GM12878 (cell line): ENCODE data around the gene SPTBN2. TPM values are rescaled to one million over a fixed set of nuclear protein-coding genes. Genes with fewer than 3 reads are reported as not detected.
A peak's percentile ranks its signal among the peaks of the same experiment; 100 is the strongest.

Experiments used
- ATAC-seq: fragments of 200-7000 bp; cut with Tn5 transposase; 3 replicates; pipeline ENCODE4 v1.9.1; 2020; ENCODE audit warnings: mild to moderate bottlenecking, moderate library complexity
- BruUV-seq: library from RNA; stranded (reverse); fragments of 400-500 nt; replicated peaks from 2 replicates; lab custom pipeline; 2021; lab: Mats Ljungman, UMichigan
- CTCF ChIA-PET: fragments of 300-600 bp; sonication (Branson Sonifier 250); formaldehyde crosslinking; extraction: SDS; loops from one replicate; lab custom pipeline; 2021; ENCODE audit warnings: inconsistent platforms; lab: Yijun Ruan, JAX
- POLR2A ChIA-PET: fragments of 350-600 bp; formaldehyde crosslinking; extraction: SDS; loops from one replicate; lab custom pipeline; 2021; ENCODE audit warnings: inconsistent platforms; lab: Charles Lee
- RAD21 ChIA-PET: fragments of 300-600 bp; sonication (Branson Sonifier 250); formaldehyde crosslinking; loops from one replicate; lab custom pipeline; 2023; ENCODE audit warnings: antibody characterized with exemption; ENCODE audit not compliant: unreplicated experiment; lab: Charles Lee
- SMC1A ChIA-PET: fragments of 300-600 bp; sonication (Branson Sonifier 250); formaldehyde crosslinking; loops from one replicate; lab custom pipeline; 2023; ENCODE audit not compliant: unreplicated experiment, uncharacterized antibody; lab: Charles Lee
- DNase-seq: peaks from one replicate; pipeline ENCODE4 v3.0.0-alpha.2; 2011; ENCODE audit warnings: low read depth, low spot score
- FAIRE-seq: peaks from 3 replicates; lab custom pipeline; 2011; peaks lifted over from hg19 to GRCh38; lab: Jason Lieb, UNC
- H2AFZ ChIP-seq: 2 replicates; pipeline ENCODE4 v1.6.0; 2011; ENCODE audit warnings: low read depth, low read length, control low read depth; ENCODE audit not compliant: control insufficient read depth
- H3K27ac ChIP-seq: 2 replicates; pipeline ENCODE4 v1.5.1; 2011; ENCODE audit warnings: control low read depth; ENCODE audit not compliant: control insufficient read depth, insufficient read depth
- H3K27me3 ChIP-seq, 2 experiments: replicated peaks in 1 of 2; 2 replicates each; pipeline versions ENCODE4 v1.6.0 to v1.6.1; 2011; ENCODE audit warnings: low read length in 1 of 2; ENCODE audit not compliant: control insufficient read depth in 2 of 2, insufficient read depth in 2 of 2
- H3K36me3 ChIP-seq, 2 experiments: 2 replicates each; pipeline ENCODE4 v1.5.1; 2011; ENCODE audit warnings: low read length in 1 of 2; ENCODE audit not compliant: control insufficient read depth in 2 of 2, insufficient read depth in 2 of 2
- H3K4me1 ChIP-seq: 2 replicates; pipeline ENCODE4 v1.6.1; 2011; ENCODE audit warnings: mild to moderate bottlenecking, low read length, moderate library complexity, mixed read lengths; ENCODE audit not compliant: control insufficient read depth, insufficient read depth
- H3K4me2 ChIP-seq: 2 replicates; pipeline ENCODE4 v1.6.0; 2011; ENCODE audit warnings: control low read depth; ENCODE audit not compliant: control insufficient read depth, insufficient read depth
- H3K4me3 ChIP-seq: fragments of 200-600 bp; sonication (generic); 2 replicates; pipeline ENCODE4 v1.5.1; 2016
- H3K79me2 ChIP-seq: 2 replicates; pipeline ENCODE4 v1.6.0; 2011; ENCODE audit warnings: low read length; ENCODE audit not compliant: control insufficient read depth, insufficient read depth
- H3K9ac ChIP-seq: 2 replicates; pipeline ENCODE4 v1.8.0; 2011; ENCODE audit warnings: low read length, control low read depth, mixed read lengths; ENCODE audit not compliant: control insufficient read depth, insufficient read depth
- H3K9me3 ChIP-seq: replicated peaks from 3 replicates; pipeline ENCODE4 v1.5.1; 2011; ENCODE audit warnings: mild to moderate bottlenecking, low read length; ENCODE audit not compliant: control insufficient read depth, insufficient read depth
- H4K20me1 ChIP-seq: 2 replicates; pipeline ENCODE4 v1.6.0; 2011; ENCODE audit not compliant: control insufficient read depth, insufficient read depth
- IKZF2 ChIP-seq, 2 experiments: fragments of 450-650 bp; IDR thresholded peaks; 2 replicates each; pipeline ENCODE4 v1.6.1; 2017; ENCODE audit warnings: mild to moderate bottlenecking in 2 of 2, moderate library complexity in 2 of 2
- MTA3 ChIP-seq: IDR thresholded peaks from 2 replicates; pipeline ENCODE4 v1.6.1; 2012; ENCODE audit warnings: low read length, inconsistent platforms, borderline replicate concordance
- PML ChIP-seq: IDR thresholded peaks from 2 replicates; pipeline ENCODE4 v1.6.1; 2012; ENCODE audit warnings: low read length, inconsistent platforms
- WGBS: methylation state at CpG from one replicate; pipeline ENCODE4 v1.1.6; 2016; ENCODE audit warnings: low lambda C conversion rate; ENCODE audit not compliant: insufficient replicate concordance, insufficient coverage; ENCODE audit errors: missing lambda C conversion rate; 5-methylcytosine and 5-hydroxymethylcytosine counted together
- in situ Hi-C: fragments of 300-500 bp; cut with MboI; formaldehyde crosslinking; loops from 9 replicates; pipeline ENCODE4 v1.14.3; 2018; ENCODE audit warnings: mixed read lengths
- intact Hi-C: fragments of 100-400 bp; cut with micrococcal nuclease; formaldehyde crosslinking; loops from one replicate; pipeline ENCODE4 v1.14.2; 2022; ENCODE audit not compliant: unreplicated experiment
- polyA plus RNA-seq, 11 experiments: library from polyadenylated mRNA; depleted of rRNA in 4 of 11; unstranded in 6 of 11; stranded (reverse) in 5 of 11; fragments of >200 nt; fragmentation: Nextera tagmentation in 4 of 11; fragmentation: Illumina TruSeq in 1 of 11; extraction: Ambion mirVana in 4 of 11; extraction: Trizol in 1 of 11; gene quantifications; 1 replicate in 1 of 11; 2 replicates in 10 of 11; pipeline versions ENCODE4 v1.2.1 to v1.2.3, GENCODE V29; 2011 to 2016; ENCODE audit warnings: inconsistent platforms in 2 of 11, missing spikeins in 2 of 11, low read depth in 1 of 11
- total RNA-seq, 4 experiments: library from RNA; depleted of rRNA in 3 of 4; stranded (reverse); fragments of >200 nt in 3 of 4; fragmentation: Illumina TruSeq in 1 of 4; extraction: Trizol in 1 of 4; gene quantifications; 2 replicates each; pipeline versions ENCODE4 v1.2.1 to v1.2.3, GENCODE V29; 2013 to 2021
- TF ChIP-seq, protein P1 (sequence below), 3 experiments: IDR thresholded peaks in 2 of 3; conservative IDR thresholded peaks in 1 of 3; 2 replicates each; pipeline ENCODE4 v1.5.1; 2011; ENCODE audit warnings: low read depth in 3 of 3, low read length in 3 of 3, mild to moderate bottlenecking in 3 of 3, control low read depth in 2 of 3, moderate library complexity in 2 of 3, inconsistent platforms in 1 of 3, mixed read lengths in 1 of 3; ENCODE audit not compliant: control insufficient read depth in 2 of 3, insufficient read depth in 1 of 3; ENCODE audit errors: extremely low read depth in 1 of 3
- TF ChIP-seq, protein P2 (sequence below): fragments of 150-350 bp; IDR thresholded peaks from 2 replicates; pipeline ENCODE4 v1.6.1; 2016; ENCODE audit warnings: low read depth, low read length
- TF ChIP-seq, protein P3 (sequence below): fragments of 450-650 bp; conservative IDR thresholded peaks from 2 replicates; pipeline ENCODE4 v1.6.1; 2017; ENCODE audit warnings: mild to moderate bottlenecking, moderate library complexity

Gene SPTBN2
- total and polyA plus RNA-seq, 10 of the 15 experiments (the other 5 are each of a cell fraction or from before 2014, with no cell fraction given) = 0.38 to 1.0 (median 0.69) TPM; not detected in 5

DNA sequence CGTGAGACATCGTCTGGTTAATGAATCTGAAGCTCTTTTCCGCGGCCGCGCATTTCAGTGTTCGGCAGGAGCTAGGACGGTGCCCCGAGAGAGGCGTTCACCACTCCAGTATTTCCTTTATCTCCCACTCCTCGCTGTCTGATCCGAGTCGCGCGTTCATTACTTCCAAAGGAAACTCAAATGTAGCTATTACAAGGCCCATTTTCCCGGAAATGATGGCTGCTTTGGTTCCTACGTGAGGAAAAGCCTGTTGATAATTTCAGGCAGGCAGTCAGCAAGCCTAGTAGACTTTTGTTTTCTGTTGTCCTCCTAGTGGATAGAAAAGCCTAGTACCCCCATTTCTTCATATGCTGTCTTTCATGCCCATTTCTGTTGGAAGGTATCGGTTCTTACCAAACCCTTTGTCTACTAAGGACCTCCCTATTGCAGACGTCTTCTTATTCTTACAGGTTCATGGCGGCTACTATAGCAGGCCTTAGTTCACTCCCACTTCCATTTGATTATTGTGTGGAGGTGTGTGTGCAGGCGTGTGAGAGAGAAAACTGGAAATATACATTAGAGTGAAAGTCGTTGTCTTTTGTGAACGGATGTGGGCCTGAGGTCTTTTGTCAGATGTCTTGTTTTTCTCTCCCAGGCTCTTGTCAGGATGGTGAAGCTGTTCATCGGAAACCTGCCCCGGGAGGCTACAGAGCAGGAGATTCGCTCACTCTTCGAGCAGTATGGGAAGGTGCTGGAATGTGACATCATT lies 89.8 kb downstream of the SPTBN2 start:
- in situ Hi-C loops = no loop called here
- H3K4me2 ChIP-seq = peak overlapping the region; percentile 70
- ChIA-PET SMC1A (interaction anchor here (0.7 to 3.6 kb wide), 15 partner anchors 8 to 127 kb away, joined by 3 to 21 read pairs (median 6); partner anchors contain the start of genes ACTN3, RBM4B and ZDHHC24), CTCF (interaction anchor here (0.6 to 7.0 kb wide), 9 partner anchors 8 to 476 kb away, joined by 3 to 71 read pairs (median 11); partner anchors contain the start of genes CCDC87, CCS, RBM14 and RBM4B), RAD21 (interaction anchor here (0.6 to 3.5 kb wide), 6 partner anchors 18 to 194 kb away, joined by 3 to 36 read pairs (median 6); partner anchors contain the start of genes ACTN3, RBM4B and ZDHHC24), POLR2A (interaction anchor here (0.5 to 4.3 kb wide), 10 partner anchors 10 to 204 kb away, joined by 3 to 105 read pairs (median 5); partner anchors contain the start of genes RBM14, RBM4B and RCE1)
- peak; percentile 95 for FAIRE-seq
- no peak overlapping the region for H2AFZ ChIP-seq
- peaks cover 14% of the 10 kb centered on the region for H4K20me1 ChIP-seq
- intact Hi-C loops = no loop called here
- H3K27ac ChIP-seq = peak overlapping the region; percentile 92
- peaks cover 12 to 34% of the 10 kb centered on the region in 2 experiments for H3K36me3 ChIP-seq
- H3K9me3 ChIP-seq = no peaks in the 10 kb centered on the region
- peak overlapping the region; percentile 90 for H3K4me3 ChIP-seq
- peak; percentile 6 for ATAC-seq
- peaks cover 84% of the 10 kb centered on the region for H3K79me2 ChIP-seq
- peak overlapping the region; percentile 97 for H3K9ac ChIP-seq
- no peaks in the 10 kb centered on the region for H3K27me3 ChIP-seq
- 13% methylated on average over 27 of the region's 27 CpGs for WGBS
- H3K4me1 ChIP-seq = peaks cover 25% of the 10 kb centered on the region
- BruUV-seq = TSS peak; percentile 56
- TF ChIP-seq IKZF2 (IDR thresholded peaks at IDR 0.05) (peak in 1 of 2 experiments; percentile 1; a peak in 1 of 4 replicates), MTA3 (peak; percentile 26; the same call in 1 of the 2 replicates), PML (peak; percentile 8; the same call in 1 of the 2 replicates)
- TF ChIP-seq, protein P1, sequence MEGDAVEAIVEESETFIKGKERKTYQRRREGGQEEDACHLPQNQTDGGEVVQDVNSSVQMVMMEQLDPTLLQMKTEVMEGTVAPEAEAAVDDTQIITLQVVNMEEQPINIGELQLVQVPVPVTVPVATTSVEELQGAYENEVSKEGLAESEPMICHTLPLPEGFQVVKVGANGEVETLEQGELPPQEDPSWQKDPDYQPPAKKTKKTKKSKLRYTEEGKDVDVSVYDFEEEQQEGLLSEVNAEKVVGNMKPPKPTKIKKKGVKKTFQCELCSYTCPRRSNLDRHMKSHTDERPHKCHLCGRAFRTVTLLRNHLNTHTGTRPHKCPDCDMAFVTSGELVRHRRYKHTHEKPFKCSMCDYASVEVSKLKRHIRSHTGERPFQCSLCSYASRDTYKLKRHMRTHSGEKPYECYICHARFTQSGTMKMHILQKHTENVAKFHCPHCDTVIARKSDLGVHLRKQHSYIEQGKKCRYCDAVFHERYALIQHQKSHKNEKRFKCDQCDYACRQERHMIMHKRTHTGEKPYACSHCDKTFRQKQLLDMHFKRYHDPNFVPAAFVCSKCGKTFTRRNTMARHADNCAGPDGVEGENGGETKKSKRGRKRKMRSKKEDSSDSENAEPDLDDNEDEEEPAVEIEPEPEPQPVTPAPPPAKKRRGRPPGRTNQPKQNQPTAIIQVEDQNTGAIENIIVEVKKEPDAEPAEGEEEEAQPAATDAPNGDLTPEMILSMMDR (IDR thresholded peaks at IDR 0.05 in 2 of 3, conservative IDR thresholded peaks at IDR 0.05 in 1 of 3; ENCODE audit: control insufficient read depth in 2 of 3, extremely low read depth in 1 of 3, insufficient read depth in 1 of 3, low read depth in 3 of 3, low read length in 3 of 3) = 0 out of 6 replicates have a peak, but pooled peaks of 1 of the 3 experiments have one; percentile 9
- TF ChIP-seq, protein P2, sequence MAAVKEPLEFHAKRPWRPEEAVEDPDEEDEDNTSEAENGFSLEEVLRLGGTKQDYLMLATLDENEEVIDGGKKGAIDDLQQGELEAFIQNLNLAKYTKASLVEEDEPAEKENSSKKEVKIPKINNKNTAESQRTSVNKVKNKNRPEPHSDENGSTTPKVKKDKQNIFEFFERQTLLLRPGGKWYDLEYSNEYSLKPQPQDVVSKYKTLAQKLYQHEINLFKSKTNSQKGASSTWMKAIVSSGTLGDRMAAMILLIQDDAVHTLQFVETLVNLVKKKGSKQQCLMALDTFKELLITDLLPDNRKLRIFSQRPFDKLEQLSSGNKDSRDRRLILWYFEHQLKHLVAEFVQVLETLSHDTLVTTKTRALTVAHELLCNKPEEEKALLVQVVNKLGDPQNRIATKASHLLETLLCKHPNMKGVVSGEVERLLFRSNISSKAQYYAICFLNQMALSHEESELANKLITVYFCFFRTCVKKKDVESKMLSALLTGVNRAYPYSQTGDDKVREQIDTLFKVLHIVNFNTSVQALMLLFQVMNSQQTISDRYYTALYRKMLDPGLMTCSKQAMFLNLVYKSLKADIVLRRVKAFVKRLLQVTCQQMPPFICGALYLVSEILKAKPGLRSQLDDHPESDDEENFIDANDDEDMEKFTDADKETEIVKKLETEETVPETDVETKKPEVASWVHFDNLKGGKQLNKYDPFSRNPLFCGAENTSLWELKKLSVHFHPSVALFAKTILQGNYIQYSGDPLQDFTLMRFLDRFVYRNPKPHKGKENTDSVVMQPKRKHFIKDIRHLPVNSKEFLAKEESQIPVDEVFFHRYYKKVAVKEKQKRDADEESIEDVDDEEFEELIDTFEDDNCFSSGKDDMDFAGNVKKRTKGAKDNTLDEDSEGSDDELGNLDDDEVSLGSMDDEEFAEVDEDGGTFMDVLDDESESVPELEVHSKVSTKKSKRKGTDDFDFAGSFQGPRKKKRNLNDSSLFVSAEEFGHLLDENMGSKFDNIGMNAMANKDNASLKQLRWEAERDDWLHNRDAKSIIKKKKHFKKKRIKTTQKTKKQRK = no peak
- TF ChIP-seq, protein P3, sequence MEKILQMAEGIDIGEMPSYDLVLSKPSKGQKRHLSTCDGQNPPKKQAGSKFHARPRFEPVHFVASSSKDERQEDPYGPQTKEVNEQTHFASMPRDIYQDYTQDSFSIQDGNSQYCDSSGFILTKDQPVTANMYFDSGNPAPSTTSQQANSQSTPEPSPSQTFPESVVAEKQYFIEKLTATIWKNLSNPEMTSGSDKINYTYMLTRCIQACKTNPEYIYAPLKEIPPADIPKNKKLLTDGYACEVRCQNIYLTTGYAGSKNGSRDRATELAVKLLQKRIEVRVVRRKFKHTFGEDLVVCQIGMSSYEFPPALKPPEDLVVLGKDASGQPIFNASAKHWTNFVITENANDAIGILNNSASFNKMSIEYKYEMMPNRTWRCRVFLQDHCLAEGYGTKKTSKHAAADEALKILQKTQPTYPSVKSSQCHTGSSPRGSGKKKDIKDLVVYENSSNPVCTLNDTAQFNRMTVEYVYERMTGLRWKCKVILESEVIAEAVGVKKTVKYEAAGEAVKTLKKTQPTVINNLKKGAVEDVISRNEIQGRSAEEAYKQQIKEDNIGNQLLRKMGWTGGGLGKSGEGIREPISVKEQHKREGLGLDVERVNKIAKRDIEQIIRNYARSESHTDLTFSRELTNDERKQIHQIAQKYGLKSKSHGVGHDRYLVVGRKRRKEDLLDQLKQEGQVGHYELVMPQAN = 0 out of 2 replicates have a peak, but pooled peaks have one; percentile 34
- no peak for DNase-seq
